ENCODE results near the gene APLP1.

DNA sequence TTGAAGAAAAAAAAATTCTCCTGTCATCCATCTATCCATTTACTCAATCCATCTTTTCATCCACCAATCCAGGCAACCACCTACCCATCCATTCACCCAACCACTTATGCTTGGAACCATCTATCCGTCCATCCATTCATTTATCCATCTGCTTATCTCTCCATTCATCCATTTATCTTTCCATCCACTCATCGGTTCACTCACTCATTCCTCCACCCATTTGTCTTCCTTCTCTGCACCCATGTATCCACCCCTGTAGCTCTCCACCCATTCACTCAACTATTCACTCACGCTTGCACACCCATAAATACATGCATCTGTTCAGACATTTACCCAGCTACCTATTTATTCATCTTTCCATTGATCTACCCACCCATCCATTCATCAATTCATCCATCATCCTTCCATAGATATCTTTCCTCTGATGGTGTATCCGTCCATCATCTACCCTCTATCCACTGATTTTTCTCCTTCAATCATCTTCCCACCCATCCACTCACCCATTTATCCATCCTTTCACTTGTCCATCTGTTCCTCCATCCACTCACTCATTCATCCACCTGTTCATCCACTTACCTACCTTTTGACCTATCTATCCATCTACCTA is 25.6 kb upstream of the APLP1 start:
- no peak for TF ChIP-seq CREB1 (CRISPR knock-in tag; IDR thresholded peaks at IDR 0.05)
- no peak for TF ChIP-seq CTCF (IDR thresholded peaks at IDR 0.05)
- TF ChIP-seq JUN (CRISPR knock-in tag; IDR thresholded peaks at IDR 0.05) = no peak
- TF ChIP-seq RELA (CRISPR knock-in tag; IDR thresholded peaks at IDR 0.05; ENCODE audit: borderline replicate concordance) = no peak
- TF ChIP-seq MAX (CRISPR knock-in tag; IDR thresholded peaks at IDR 0.05) = no peak
- no peak for TF ChIP-seq NR2C2 (CRISPR knock-in tag; IDR thresholded peaks at IDR 0.05)
- TF ChIP-seq, protein P1, sequence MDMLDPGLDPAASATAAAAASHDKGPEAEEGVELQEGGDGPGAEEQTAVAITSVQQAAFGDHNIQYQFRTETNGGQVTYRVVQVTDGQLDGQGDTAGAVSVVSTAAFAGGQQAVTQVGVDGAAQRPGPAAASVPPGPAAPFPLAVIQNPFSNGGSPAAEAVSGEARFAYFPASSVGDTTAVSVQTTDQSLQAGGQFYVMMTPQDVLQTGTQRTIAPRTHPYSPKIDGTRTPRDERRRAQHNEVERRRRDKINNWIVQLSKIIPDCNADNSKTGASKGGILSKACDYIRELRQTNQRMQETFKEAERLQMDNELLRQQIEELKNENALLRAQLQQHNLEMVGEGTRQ (CRISPR knock-in tag; IDR thresholded peaks at IDR 0.05) = no peak
- TF ChIP-seq, protein P2, sequence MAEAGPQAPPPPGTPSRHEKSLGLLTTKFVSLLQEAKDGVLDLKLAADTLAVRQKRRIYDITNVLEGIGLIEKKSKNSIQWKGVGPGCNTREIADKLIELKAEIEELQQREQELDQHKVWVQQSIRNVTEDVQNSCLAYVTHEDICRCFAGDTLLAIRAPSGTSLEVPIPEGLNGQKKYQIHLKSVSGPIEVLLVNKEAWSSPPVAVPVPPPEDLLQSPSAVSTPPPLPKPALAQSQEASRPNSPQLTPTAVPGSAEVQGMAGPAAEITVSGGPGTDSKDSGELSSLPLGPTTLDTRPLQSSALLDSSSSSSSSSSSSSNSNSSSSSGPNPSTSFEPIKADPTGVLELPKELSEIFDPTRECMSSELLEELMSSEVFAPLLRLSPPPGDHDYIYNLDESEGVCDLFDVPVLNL (CRISPR knock-in tag; IDR thresholded peaks at IDR 0.05; ENCODE audit: borderline replicate concordance, low read depth) = no peak

Measured in WTC11 (cell line).